ENCODE results near the gene RSU1.

GRCh38 chr10:16606923-16607322 lies 210.3 kb downstream of the RSU1 start:
- TF ChIP-seq CTCF (IDR thresholded peaks at IDR 0.05) = no peak
- TF ChIP-seq POLR2A (IDR thresholded peaks at IDR 0.05) = no peak
